H1 (cell line): ENCODE measurements around the gene VAV2. TPM values are rescaled to one million over a fixed set of nuclear protein-coding genes. Genes with fewer than 3 reads are reported as not detected.
A peak's percentile ranks its signal among the peaks of the same experiment; 100 is the strongest.

Experiments
- CTCF ChIA-PET: fragments of 300-600 bp; sonication (Branson Sonifier 250); formaldehyde crosslinking; loops from one replicate; lab custom pipeline; 2021; ENCODE audit not compliant: partially characterized antibody; lab: Charles Lee
- POLR2A ChIA-PET: fragments of 300-600 bp; sonication (Branson Sonifier 250); formaldehyde crosslinking; loops from one replicate; lab custom pipeline; 2021; ENCODE audit warnings: inconsistent platforms; ENCODE audit not compliant: partially characterized antibody; lab: Charles Lee
- DNase-seq, 2 experiments: peaks; one replicate each; pipeline versions ENCODE4 v3.0.0 to v3.0.0-alpha.2; 2010 to 2022; ENCODE audit warnings: low spot score in 2 of 2, low read depth in 1 of 2, mixed read lengths in 1 of 2
- FAIRE-seq: peaks from 2 replicates; lab custom pipeline; 2011; peaks lifted over from hg19 to GRCh38; lab: Jason Lieb, UNC
- H2AFZ ChIP-seq: 2 replicates; pipeline ENCODE4 v1.8.1; 2012; ENCODE audit warnings: low read length, inconsistent platforms
- H2AK5ac ChIP-seq: 2 replicates; pipeline ENCODE4 v1.6.1; 2013; ENCODE audit warnings: low read depth, low read length
- H2BK120ac ChIP-seq: replicated peaks from 2 replicates; pipeline ENCODE3; 2013; ENCODE audit warnings: low read depth, low read length, inconsistent platforms
- H2BK12ac ChIP-seq: 2 replicates; pipeline ENCODE4 v1.6.1; 2013; ENCODE audit warnings: low read depth, low read length
- H2BK15ac ChIP-seq: 2 replicates; pipeline ENCODE4 v1.6.1; 2013; ENCODE audit warnings: low read length
- H2BK20ac ChIP-seq: 2 replicates; pipeline ENCODE4 v1.6.1; 2013; ENCODE audit warnings: low read length
- H2BK5ac ChIP-seq: 2 replicates; pipeline ENCODE4 v1.6.1; 2013; ENCODE audit warnings: low read depth, low read length
- H3K14ac ChIP-seq: 2 replicates; pipeline ENCODE4 v1.6.1; 2013; ENCODE audit warnings: inconsistent platforms; ENCODE audit not compliant: insufficient read length
- H3K18ac ChIP-seq: 2 replicates; pipeline ENCODE4 v1.6.1; 2013; ENCODE audit warnings: low read length; ENCODE audit errors: extremely low read depth
- H3K23ac ChIP-seq: 2 replicates; pipeline ENCODE4 v1.6.1; 2013; ENCODE audit warnings: inconsistent platforms; ENCODE audit not compliant: insufficient read length
- H3K23me2 ChIP-seq: 2 replicates; pipeline ENCODE4 v1.6.1; 2013; ENCODE audit warnings: low read depth, low read length
- H3K27ac ChIP-seq: 2 replicates; pipeline ENCODE4 v1.6.1; 2011; ENCODE audit warnings: low read depth, low read length, inconsistent platforms
- H3K27me3 ChIP-seq, 4 experiments: replicated peaks in 1 of 4; 1 replicate in 1 of 4; 2 replicates in 3 of 4; pipeline versions ENCODE4 v1.6.1 to v1.8.1; 2011 to 2013; ENCODE audit warnings: low read length in 3 of 4, mild to moderate bottlenecking in 3 of 4, inconsistent platforms in 2 of 4, mixed read lengths in 2 of 4, moderate library complexity in 1 of 4; ENCODE audit not compliant: control insufficient read depth in 3 of 4, insufficient read depth in 3 of 4; ENCODE audit errors: extremely low read depth in 1 of 4
- H3K36me3 ChIP-seq, 4 experiments: 2 replicates each; pipeline versions ENCODE4 v1.6.1 to v1.8.1; 2011 to 2013; ENCODE audit warnings: mild to moderate bottlenecking in 4 of 4, low read length in 3 of 4, moderate library complexity in 2 of 4, control low read depth in 1 of 4, inconsistent platforms in 1 of 4; ENCODE audit not compliant: insufficient read depth in 4 of 4, control insufficient read depth in 2 of 4
- H3K4ac ChIP-seq: replicated peaks from 2 replicates; pipeline ENCODE3; 2013; ENCODE audit warnings: low read length, low read depth, mixed read lengths, inconsistent platforms; ENCODE audit not compliant: insufficient read length
- H3K4me1 ChIP-seq, 4 experiments: replicated peaks in 1 of 4; 1 replicate in 1 of 4; 2 replicates in 3 of 4; pipeline versions ENCODE4 v1.6.1 to v1.8.1; 2011 to 2013; ENCODE audit warnings: low read length in 3 of 4, inconsistent platforms in 2 of 4, mixed read lengths in 1 of 4; ENCODE audit not compliant: insufficient read depth in 4 of 4, control insufficient read depth in 3 of 4
- H3K4me2 ChIP-seq, 2 experiments: 2 replicates each; pipeline versions ENCODE4 v1.6.1 to v1.8.1; 2011 to 2013; ENCODE audit warnings: low read depth in 2 of 2, low read length in 2 of 2, control low read depth in 1 of 2, inconsistent platforms in 1 of 2, mild to moderate bottlenecking in 1 of 2; ENCODE audit not compliant: insufficient read depth in 1 of 2
- H3K4me3 ChIP-seq, 4 experiments: fragments of 200-600, 300-600 bp in 1 of 4; sonication (generic), shearing (Covaris generic), sonication (Bioruptor Twin) in 1 of 4; 2 replicates each; pipeline versions ENCODE4 v1.5.1 to v1.8.1; 2011 to 2016; ENCODE audit warnings: low read length in 4 of 4, low read depth in 3 of 4, control low read depth in 2 of 4, inconsistent platforms in 2 of 4, mild to moderate bottlenecking in 2 of 4, mixed read lengths in 1 of 4, moderate library complexity in 1 of 4; ENCODE audit not compliant: insufficient read depth in 2 of 4; ENCODE audit errors: extremely low read depth in 1 of 4
- H3K56ac ChIP-seq: replicated peaks from 2 replicates; pipeline ENCODE3; 2013; ENCODE audit warnings: low read depth, mild to moderate bottlenecking, mixed read lengths, low read length, inconsistent platforms; ENCODE audit not compliant: insufficient read length
- H3K79me1 ChIP-seq: 2 replicates; pipeline ENCODE4 v1.6.1; 2013; ENCODE audit warnings: low read depth, low read length, control low read depth
- H3K79me2 ChIP-seq, 2 experiments: 2 replicates each; pipeline versions ENCODE4 v1.6.1 to v1.8.1; 2012 to 2013; ENCODE audit warnings: low read length in 2 of 2, mild to moderate bottlenecking in 2 of 2, inconsistent platforms in 1 of 2; ENCODE audit not compliant: insufficient read depth in 2 of 2, control insufficient read depth in 1 of 2
- H3K9ac ChIP-seq, 4 experiments: replicated peaks in 1 of 4; 1 replicate in 1 of 4; 2 replicates in 3 of 4; pipeline versions ENCODE4 v1.6.1 to v1.8.1; 2011 to 2013; ENCODE audit warnings: low read depth in 3 of 4, low read length in 3 of 4, control low read depth in 2 of 4, mild to moderate bottlenecking in 2 of 4, moderate library complexity in 2 of 4, inconsistent platforms in 1 of 4; ENCODE audit errors: extremely low read depth in 1 of 4
- H3K9me3 ChIP-seq, 2 experiments: 2 replicates each; pipeline versions ENCODE4 v1.6.1 to v1.8.1; 2012 to 2013; ENCODE audit warnings: mild to moderate bottlenecking in 2 of 2, moderate library complexity in 2 of 2, control low read depth in 1 of 2, inconsistent platforms in 1 of 2, low read depth in 1 of 2, low read length in 1 of 2, mixed read lengths in 1 of 2; ENCODE audit not compliant: insufficient read depth in 2 of 2
- H4K20me1 ChIP-seq, 2 experiments: replicated peaks in 1 of 2; 2 replicates each; pipeline versions ENCODE3 to v1.8.1; 2011 to 2013; ENCODE audit warnings: inconsistent platforms in 2 of 2, low read length in 2 of 2, mild to moderate bottlenecking in 1 of 2; ENCODE audit not compliant: insufficient read depth in 2 of 2, control insufficient read depth in 1 of 2
- H4K5ac ChIP-seq: 2 replicates; pipeline ENCODE4 v1.6.1; 2013; ENCODE audit warnings: low read length, low read depth, mixed read lengths, inconsistent platforms; ENCODE audit not compliant: insufficient read length
- H4K8ac ChIP-seq: 2 replicates; pipeline ENCODE4 v1.8.0; 2013; ENCODE audit warnings: mild to moderate bottlenecking, moderate library complexity, low read length, inconsistent platforms; ENCODE audit not compliant: insufficient read depth; ENCODE audit errors: extremely low read depth
- H4K91ac ChIP-seq: replicated peaks from 2 replicates; pipeline ENCODE3; 2013; ENCODE audit warnings: low read length, mixed read lengths, inconsistent platforms; ENCODE audit not compliant: insufficient read length
- CTCF ChIP-seq, 3 experiments: IDR thresholded peaks; 1 replicate in 2 of 3; 2 replicates in 1 of 3; pipeline versions ENCODE4 v1.5.1 to v1.6.1; 2011; ENCODE audit warnings: low read length in 3 of 3, mild to moderate bottlenecking in 3 of 3, inconsistent platforms in 2 of 3, low read depth in 1 of 3, moderate library complexity in 1 of 3; ENCODE audit not compliant: insufficient read depth in 1 of 3; ENCODE audit errors: control extremely low read depth in 1 of 3
- EGR1 ChIP-seq: IDR thresholded peaks from 2 replicates; pipeline ENCODE4 v1.6.1; 2011; ENCODE audit warnings: low read depth, low read length, borderline replicate concordance
- EZH2 ChIP-seq: fragments of 200-600 bp; sonication (generic); IDR thresholded peaks from 2 replicates; pipeline ENCODE4 v1.7.1; 2012; ENCODE audit warnings: low read depth, mild to moderate bottlenecking, moderate library complexity, low read length, inconsistent platforms; ENCODE audit not compliant: severe bottlenecking
- GABPA ChIP-seq: IDR thresholded peaks from 2 replicates; pipeline ENCODE4 v1.6.1; 2011; ENCODE audit warnings: mild to moderate bottlenecking, low read length, moderate library complexity, borderline replicate concordance; ENCODE audit not compliant: insufficient read depth
- GTF2F1 ChIP-seq: IDR thresholded peaks from 2 replicates; pipeline ENCODE4 v1.6.1; 2012; ENCODE audit warnings: low read depth, low read length, improper control_type of control experiment, borderline replicate concordance
- RNF2 ChIP-seq: fragments of 200-900, 300-1000 bp; sonication (generic); IDR thresholded peaks from 2 replicates; pipeline ENCODE4 v1.7.1; 2016; ENCODE audit warnings: borderline replicate concordance, low read depth, mild to moderate bottlenecking, antibody characterized with exemption, low read length; ENCODE audit not compliant: poor library complexity, severe bottlenecking; ENCODE audit errors: missing control alignments
- SP4 ChIP-seq: IDR thresholded peaks from 2 replicates; pipeline ENCODE4 v1.6.1; 2012; ENCODE audit warnings: low read length, inconsistent platforms
- SRF ChIP-seq: IDR thresholded peaks from 2 replicates; pipeline ENCODE4 v1.6.1; 2011; ENCODE audit warnings: mild to moderate bottlenecking, low read depth, low read length, moderate library complexity
- TBP ChIP-seq: IDR thresholded peaks from 2 replicates; pipeline ENCODE4 v1.6.1; 2011; ENCODE audit warnings: low read depth, low read length, improper control_type of control experiment
- TEAD4 ChIP-seq: IDR thresholded peaks from 2 replicates; pipeline ENCODE4 v1.6.1; 2012; ENCODE audit warnings: low read depth, low read length, inconsistent platforms, mixed read lengths
- YY1 ChIP-seq: IDR thresholded peaks from 2 replicates; pipeline ENCODE4 v1.6.1; 2011; ENCODE audit warnings: low read depth, mild to moderate bottlenecking, low read length
- WGBS, 2 experiments: shearing (Covaris generic) in 1 of 2; methylation state at CpG; one replicate each; pipeline versions ENCODE4 v1.1.6 to v1.1.7; 2013 to 2015; ENCODE audit warnings: low lambda C conversion rate in 2 of 2, mixed read lengths in 2 of 2, inconsistent platforms in 1 of 2, low coverage in 1 of 2, missing lambda C conversion rate in 1 of 2; ENCODE audit not compliant: insufficient replicate concordance in 2 of 2, insufficient coverage in 1 of 2, insufficient read length in 1 of 2; ENCODE audit errors: extremely low coverage in 1 of 2, missing lambda C conversion rate in 1 of 2; 5-methylcytosine and 5-hydroxymethylcytosine counted together
- polyA plus RNA-seq, 7 experiments: library from polyadenylated mRNA; depleted of rRNA in 3 of 7; stranded (reverse) in 5 of 7; unstranded in 2 of 7; fragments of >200 nt in 5 of 7; fragments of 200-250 nt in 2 of 7; gene quantifications; 1 replicate in 5 of 7; 2 replicates in 1 of 7; 4 replicates in 1 of 7; pipeline versions ENCODE4 v1.2.1 to v1.2.3, GENCODE V29; 2011 to 2013; ENCODE audit warnings: missing spikeins in 2 of 7, mixed read lengths in 2 of 7
- total RNA-seq: library from RNA; stranded (reverse); fragmentation: NEBNext Ultra II Directional; extraction: Animal tissue kit (Norgen Biotek cat#: 25700); gene quantifications from 2 replicates; pipeline ENCODE4 v1.2.1, GENCODE V29; 2021

VAV2 gene
- total and polyA plus RNA-seq, 2 of the 8 experiments (the other 6 are each of a cell fraction or from before 2014, with no cell fraction given) = 13.6 to 37.6 TPM

- POLR2A ChIA-PET = interaction anchor here (1.5 kb wide), 1 partner anchor 11 kb away, joined by 4 read pairs; no protein-coding TSS in a partner anchor
- DNase-seq (no peak), FAIRE-seq (no peak)
- Histone ChIP-seq H2BK20ac (no peak overlapping the region), H3K9ac (no peak overlapping the region), H3K9me3 (no peaks in the 10 kb centered on the region), H2BK5ac (peak overlapping the region; percentile 90; the same call in 1 of the 2 replicates), H3K79me1 (peaks cover 25% of the 10 kb centered on the region), H3K36me3 (no peaks in the 10 kb centered on the region; a peak in 1 of 8 replicates), H3K4ac (no peak overlapping the region), H2BK12ac (0 out of 2 replicates have a peak overlapping the region, but pooled peaks have one; percentile 98), H2BK15ac (no peak overlapping the region), H3K27ac (no peak overlapping the region), H4K5ac (no peak overlapping the region), H4K91ac (peak overlapping the region; percentile 96), H3K27me3 (no peaks in the 10 kb centered on the region), H3K4me2 (peak overlapping the region in 1 of 2 experiments; percentile 36; a peak in 1 of 4 replicates), H3K18ac (no peak overlapping the region), H4K20me1 (peaks cover 5 to 15% of the 10 kb centered on the region in 2 experiments), H3K56ac (no peak overlapping the region), H3K79me2 (peaks cover 4 to 65% of the 10 kb centered on the region in 2 experiments; a peak in 3 of 4 replicates), H3K14ac (no peak overlapping the region), H3K23me2 (peaks cover 5% of the 10 kb centered on the region), H2AFZ (no peak overlapping the region), H3K4me1 (peaks cover 4 to 24% (median 10%) of the 10 kb centered on the region in 4 experiments), H2BK120ac (no peak overlapping the region), H4K8ac (no peak overlapping the region; the same call in 1 of the 2 replicates), H3K4me3 (no peak overlapping the region), H3K23ac (no peak overlapping the region), H2AK5ac (peak overlapping the region; percentile 99; the same call in 1 of the 2 replicates)
- CTCF ChIA-PET = interaction anchor here (2.5 kb wide), 1 partner anchor 78 kb away, joined by 7 read pairs; no protein-coding TSS in a partner anchor
- WGBS, 2 experiments = 96% methylated on average over 13 of the region's 16 CpGs; no CpG with 5 or more reads in 1 of the 2 experiments
- no peak for TF ChIP-seq CTCF (IDR thresholded peaks at IDR 0.05; ENCODE audit: control extremely low read depth in 1 of 3, insufficient read depth in 1 of 3, low read depth in 1 of 3, low read length in 3 of 3)
- no peak for TF ChIP-seq EGR1
- no peak for TF ChIP-seq SP4
- TF ChIP-seq GTF2F1 = no peak
- no peak for TF ChIP-seq GABPA
- TF ChIP-seq TBP = no peak
- no peak for TF ChIP-seq RNF2
- TF ChIP-seq TEAD4 = no peak
- TF ChIP-seq EZH2 = no peak
- no peak for TF ChIP-seq YY1
- TF ChIP-seq SRF = no peak
These were observed 76.0 kb downstream of the VAV2 start for GRCh38 chr9:133916159-133916541.
